HepG2 (cell line): ENCODE data around the gene TOPBP1. TPM values are rescaled to one million over a fixed set of nuclear protein-coding genes. Genes with fewer than 3 reads are reported as not detected.

Experiments used
- CREBL2 ChIP-seq: sonication (generic); formaldehyde crosslinking; IDR thresholded peaks from 2 replicates; pipeline ENCODE4 v1.8.1; 2023; ENCODE audit warnings: missing genetic modification reagents, mild to moderate bottlenecking, borderline replicate concordance
- DZIP1 ChIP-seq: sonication (generic); formaldehyde crosslinking; IDR thresholded peaks from 2 replicates; pipeline ENCODE4 v1.5.0; 2020; ENCODE audit warnings: mild to moderate bottlenecking, missing genetic modification reagents
- GLMP ChIP-seq: sonication (generic); formaldehyde crosslinking; IDR thresholded peaks from 2 replicates; pipeline ENCODE4 v1.9.0; 2021; ENCODE audit warnings: missing genetic modification reagents, mild to moderate bottlenecking, borderline replicate concordance
- HHEX ChIP-seq: IDR thresholded peaks from 2 replicates; pipeline ENCODE4 v1.6.1; 2016; ENCODE audit warnings: control low read depth
- KLF13 ChIP-seq: sonication (generic); formaldehyde crosslinking; IDR thresholded peaks from 2 replicates; pipeline ENCODE4 v1.4.0; 2020; ENCODE audit warnings: mild to moderate bottlenecking, missing genetic modification reagents
- MTA1 ChIP-seq: sonication (generic); formaldehyde crosslinking; IDR thresholded peaks from 2 replicates; pipeline ENCODE4 v1.4.0; 2020; ENCODE audit warnings: missing genetic modification reagents, mild to moderate bottlenecking, borderline replicate concordance
- MXI1 ChIP-seq: IDR thresholded peaks from 3 replicates; pipeline ENCODE4 v1.6.1; 2012; ENCODE audit warnings: low read depth, low read length, inconsistent platforms, borderline replicate concordance
- PHF8 ChIP-seq: sonication (generic); formaldehyde crosslinking; IDR thresholded peaks from 2 replicates; pipeline ENCODE4 v1.5.0; 2020; ENCODE audit warnings: missing genetic modification reagents
- PPARG ChIP-seq: conservative IDR thresholded peaks from 2 replicates; pipeline ENCODE4 v1.6.1; 2016; ENCODE audit warnings: missing biosample characterization, missing genetic modification reagents
- SYNCRIP ChIP-seq: fragments of 200-400 bp; formaldehyde crosslinking; IDR thresholded peaks from 2 replicates; pipeline ENCODE4 v1.6.1; 2018; ENCODE audit warnings: mild to moderate bottlenecking, low read depth, low read length; ENCODE audit not compliant: insufficient read depth
- ZBTB40 ChIP-seq, 2 experiments: fragments of 450-650 bp in 1 of 2; sonication (generic) in 1 of 2; formaldehyde crosslinking in 1 of 2; IDR thresholded peaks; 2 replicates each; pipeline versions ENCODE4 v1.6.1 to v1.8.0; 2016 to 2022; ENCODE audit warnings: antibody characterized with exemption in 1 of 2, mild to moderate bottlenecking in 1 of 2, missing genetic modification reagents in 1 of 2
- ZMAT3 ChIP-seq: sonication (generic); formaldehyde crosslinking; conservative IDR thresholded peaks from 2 replicates; pipeline ENCODE4 v1.7.0; 2021; ENCODE audit warnings: missing genetic modification reagents
- ZNF160 ChIP-seq: sonication (generic); formaldehyde crosslinking; IDR thresholded peaks from 2 replicates; pipeline ENCODE4 v1.8.0; 2022; ENCODE audit warnings: mild to moderate bottlenecking, inconsistent platforms, missing genetic modification reagents
- ZNF605 ChIP-seq: sonication (generic); formaldehyde crosslinking; IDR thresholded peaks from 2 replicates; pipeline ENCODE4 v1.8.0; 2022; ENCODE audit warnings: mild to moderate bottlenecking, missing genetic modification reagents
- ZNF83 ChIP-seq: sonication (generic); formaldehyde crosslinking; IDR thresholded peaks from 2 replicates; pipeline ENCODE4 v1.4.0; 2020; ENCODE audit warnings: missing genetic modification reagents, mild to moderate bottlenecking, borderline replicate concordance
- polyA plus RNA-seq, 8 experiments: library from polyadenylated mRNA; depleted of rRNA in 3 of 8; stranded (reverse) in 7 of 8; unstranded in 1 of 8; fragments of >200 nt; fragmentation: Illumina TruSeq in 4 of 8; extraction: Trizol in 4 of 8; gene quantifications; 2 replicates each; pipeline versions ENCODE4 v1.2.1 to v1.2.3, GENCODE V29; 2011 to 2016; ENCODE audit warnings: low read depth in 4 of 8, missing spikeins in 1 of 8, mixed read lengths in 1 of 8; ENCODE audit not compliant: insufficient read depth in 1 of 8
- total RNA-seq, 5 experiments: library from RNA; depleted of rRNA; stranded (reverse); fragments of >200 nt; fragmentation: Illumina TruSeq; extraction: Trizol; gene quantifications; 2 replicates each; pipeline ENCODE4 v1.2.3, GENCODE V29; 2016; ENCODE audit warnings: low read depth in 1 of 5

The TOPBP1 gene
- total and polyA plus RNA-seq, 2 of the 13 experiments (the other 11 are each of a cell fraction or from before 2014, with no cell fraction given) = 24.3 to 42.9 TPM

- TF ChIP-seq ZNF83 (CRISPR knock-in tag) (no peak), ZMAT3 (no peak), ZNF160 (CRISPR knock-in tag) (no peak), PHF8 (CRISPR knock-in tag) (no peak), SYNCRIP (no peak), KLF13 (no peak), CREBL2 (CRISPR knock-in tag) (no peak), MXI1 (no peak), PPARG (peak; percentile 89), HHEX (peak; percentile 70), ZNF605 (CRISPR knock-in tag) (no peak), DZIP1 (CRISPR knock-in tag) (no peak), MTA1 (CRISPR knock-in tag) (no peak; the same call in 1 of the 2 replicates), GLMP (CRISPR knock-in tag) (no peak), ZBTB40 (IDR thresholded peaks at IDR 0.05) (no peak), ZBTB40 (CRISPR knock-in tag; IDR thresholded peaks at IDR 0.05) (no peak)
Measured at GRCh38 chr3:133675631-133676335, 14.0 kb upstream of the TOPBP1 start (continued).
